ENCODE data around the gene PCDHAC2.

The PCDHAC2 gene, protein sequence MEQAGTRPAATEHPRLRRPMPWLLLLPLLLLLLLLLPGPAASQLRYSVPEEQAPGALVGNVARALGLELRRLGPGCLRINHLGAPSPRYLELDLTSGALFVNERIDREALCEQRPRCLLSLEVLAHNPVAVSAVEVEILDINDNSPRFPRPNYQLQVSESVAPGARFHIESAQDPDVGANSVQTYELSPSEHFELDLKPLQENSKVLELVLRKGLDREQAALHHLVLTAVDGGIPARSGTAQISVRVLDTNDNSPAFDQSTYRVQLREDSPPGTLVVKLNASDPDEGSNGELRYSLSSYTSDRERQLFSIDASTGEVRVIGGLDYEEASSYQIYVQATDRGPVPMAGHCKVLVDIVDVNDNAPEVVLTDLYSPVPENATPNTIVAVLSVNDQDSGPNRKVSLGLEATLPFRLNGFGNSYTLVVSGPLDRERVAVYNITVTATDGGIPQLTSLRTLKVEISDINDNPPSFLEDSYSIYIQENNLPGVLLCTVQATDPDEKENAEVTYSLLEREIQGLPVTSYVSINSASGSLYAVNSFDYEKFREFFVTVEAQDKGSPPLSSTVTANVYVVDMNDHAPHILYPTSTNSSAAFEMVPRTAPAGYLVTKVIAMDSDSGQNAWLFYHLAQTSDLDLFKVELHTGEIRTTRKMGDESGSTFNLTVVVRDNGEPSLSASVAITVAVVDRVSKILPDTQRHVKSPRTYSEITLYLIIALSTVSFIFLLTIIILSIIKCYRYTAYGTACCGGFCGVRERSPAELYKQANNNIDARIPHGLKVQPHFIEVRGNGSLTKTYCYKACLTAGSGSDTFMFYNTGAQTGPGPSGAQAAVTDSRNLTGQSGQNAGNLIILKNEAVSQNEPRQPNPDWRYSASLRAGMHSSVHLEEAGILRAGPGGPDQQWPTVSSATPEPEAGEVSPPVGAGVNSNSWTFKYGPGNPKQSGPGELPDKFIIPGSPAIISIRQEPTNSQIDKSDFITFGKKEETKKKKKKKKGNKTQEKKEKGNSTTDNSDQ

DNA sequence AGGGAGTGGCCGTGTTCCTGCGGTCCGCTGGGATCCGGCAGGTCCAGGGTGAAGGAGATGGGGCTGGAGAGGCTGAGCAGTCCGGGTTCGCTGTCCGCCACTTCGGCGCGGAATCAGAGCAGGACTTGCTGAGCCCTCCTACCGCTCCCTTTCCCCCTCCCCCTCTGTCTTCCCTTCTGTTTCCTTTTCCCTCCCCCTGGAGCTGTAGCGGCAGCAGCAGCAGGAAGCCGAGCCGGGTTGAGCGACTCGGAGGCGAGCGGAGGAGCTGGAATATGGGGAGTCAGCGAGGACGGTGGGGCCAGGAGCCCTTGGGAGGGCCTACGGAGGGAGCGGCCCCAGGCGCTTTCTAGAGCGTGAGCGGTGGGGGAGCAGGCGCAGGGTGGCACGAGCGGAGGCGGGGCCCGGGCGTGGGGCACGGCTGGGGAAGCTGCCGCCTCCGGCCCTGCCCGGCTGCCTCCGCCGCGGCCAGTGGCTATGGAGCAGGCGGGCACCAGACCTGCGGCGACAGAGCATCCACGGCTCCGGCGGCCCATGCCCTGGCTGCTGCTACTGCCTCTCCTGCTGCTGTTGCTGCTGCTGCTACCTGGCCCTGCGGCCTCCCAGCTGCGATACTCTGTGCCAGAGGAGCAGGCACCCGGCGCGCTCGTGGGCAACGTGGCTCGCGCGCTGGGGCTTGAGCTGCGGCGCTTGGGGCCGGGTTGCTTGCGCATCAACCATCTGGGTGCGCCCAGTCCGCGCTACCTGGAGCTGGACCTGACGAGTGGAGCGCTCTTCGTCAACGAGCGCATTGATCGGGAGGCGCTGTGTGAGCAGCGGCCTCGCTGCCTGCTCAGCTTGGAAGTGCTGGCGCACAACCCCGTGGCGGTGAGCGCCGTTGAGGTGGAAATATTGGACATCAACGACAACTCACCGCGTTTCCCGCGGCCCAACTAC, at the start of gene PCDHAC2:
PCDHAC2 (plus strand) TSS at position 184 of the 933 bp plus-strand sequence; CDS start at position 475, 291 bp downstream.
- peak; percentile 57 for DNase-seq

- no peak for DNase-seq
Measured at GRCh38 chr5:140923601-140924000, 42.7 kb upstream of the PCDHAC2 start.

GRCh38 chr5:140925806-140926442, 40.4 kb upstream of the PCDHAC2 start, which contains the start of gene PCDHAC1:
Gene PCDHAC1, plus strand, starts transcription at chr5:140926299. Its CDS starts 594 bp downstream, at chr5:140926893.
- no peak for DNase-seq

DNA sequence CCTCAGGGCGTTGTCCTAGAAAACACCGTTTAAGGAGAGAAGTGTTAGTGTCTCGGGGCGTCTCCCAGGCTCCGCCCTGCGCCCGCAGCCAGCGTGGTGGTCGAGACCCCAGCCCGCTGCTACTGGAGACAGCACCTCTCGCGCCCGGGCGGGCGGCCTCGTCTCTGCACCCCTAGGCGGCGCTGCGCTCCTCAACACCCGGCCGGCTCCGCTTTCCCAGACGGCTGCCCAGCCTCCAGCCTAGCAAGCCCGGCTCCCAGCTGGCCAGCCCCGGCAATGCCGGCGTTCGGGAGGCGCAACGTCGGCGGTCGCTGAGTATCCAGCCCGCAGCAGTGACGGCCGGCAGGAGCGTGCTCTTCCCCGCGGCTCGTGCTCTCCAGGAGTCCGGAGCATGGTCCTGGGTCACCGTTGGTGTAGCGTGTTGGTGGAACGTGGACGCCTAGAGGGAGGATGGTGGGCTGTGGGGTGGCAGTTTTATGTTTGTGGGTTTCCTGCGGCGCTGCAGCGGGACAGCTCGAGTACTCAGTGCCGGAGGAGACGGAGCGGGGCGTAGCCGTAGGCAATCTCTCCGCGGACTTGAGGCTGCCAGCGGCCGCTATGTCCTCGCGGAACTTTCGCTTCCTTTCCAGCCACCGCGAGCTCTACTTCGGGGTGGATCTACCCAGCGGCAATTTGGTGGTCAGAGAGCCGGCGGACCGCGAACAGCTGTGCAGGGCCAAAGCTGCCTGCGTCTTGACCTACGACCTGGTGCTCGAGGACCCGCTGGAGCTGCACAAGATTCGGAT, 39.6 kb upstream of the PCDHAC2 start:
- DNase-seq = peak; percentile 83

- no peak for DNase-seq
Measured at GRCh38 chr5:140927228-140927573, 39.1 kb upstream of the PCDHAC2 start.

DNA sequence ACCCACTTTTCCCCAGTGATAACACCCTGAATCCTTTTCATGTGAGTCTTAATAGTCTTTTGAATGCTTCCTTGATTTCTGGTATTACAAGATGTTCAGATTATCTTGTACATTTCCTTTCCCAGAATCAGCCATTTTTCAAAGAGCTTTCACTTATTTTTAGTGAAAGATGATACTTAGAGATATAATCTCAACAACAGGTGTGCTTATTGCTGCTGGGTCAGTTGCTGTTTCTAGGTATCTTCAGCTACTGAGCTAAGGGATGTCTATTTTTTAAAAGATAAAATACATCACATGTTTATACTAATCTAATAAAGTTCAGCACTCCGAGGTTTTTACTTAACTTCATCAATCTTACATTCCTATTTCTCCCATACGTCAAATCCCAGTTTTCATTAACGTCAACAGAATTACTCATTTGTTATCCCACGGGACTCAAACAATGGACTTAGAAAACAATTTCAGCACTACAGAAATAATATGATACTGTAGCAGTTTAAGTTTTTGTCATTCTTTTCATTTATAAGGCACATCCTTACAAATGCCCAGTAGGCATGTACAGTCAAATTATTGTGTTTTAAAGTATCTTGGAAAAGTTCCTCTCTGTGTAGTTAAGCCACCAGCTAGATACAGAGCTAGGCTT, 31.2 kb upstream of the PCDHAC2 start:
- DNase-seq = no peak

DNA sequence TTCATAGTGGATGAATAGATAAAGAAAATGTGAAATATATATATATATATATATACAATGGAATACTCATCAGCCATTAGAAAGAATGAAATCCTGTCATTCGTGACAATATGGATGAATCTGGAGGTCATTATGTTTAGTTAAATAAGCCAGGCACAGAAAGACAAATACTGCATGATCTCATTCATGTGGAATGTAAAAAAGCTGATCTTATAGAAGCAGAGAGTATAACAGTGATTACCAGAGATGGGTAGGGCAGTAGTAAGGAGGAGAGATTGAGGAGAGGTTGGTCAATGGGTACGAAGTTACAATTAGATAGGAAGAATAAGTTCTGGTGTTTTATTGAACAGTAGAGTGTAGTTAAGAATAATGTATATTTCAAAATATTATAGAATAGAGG, 19.7 kb upstream of the PCDHAC2 start:
- DNase-seq = no peak

DNA sequence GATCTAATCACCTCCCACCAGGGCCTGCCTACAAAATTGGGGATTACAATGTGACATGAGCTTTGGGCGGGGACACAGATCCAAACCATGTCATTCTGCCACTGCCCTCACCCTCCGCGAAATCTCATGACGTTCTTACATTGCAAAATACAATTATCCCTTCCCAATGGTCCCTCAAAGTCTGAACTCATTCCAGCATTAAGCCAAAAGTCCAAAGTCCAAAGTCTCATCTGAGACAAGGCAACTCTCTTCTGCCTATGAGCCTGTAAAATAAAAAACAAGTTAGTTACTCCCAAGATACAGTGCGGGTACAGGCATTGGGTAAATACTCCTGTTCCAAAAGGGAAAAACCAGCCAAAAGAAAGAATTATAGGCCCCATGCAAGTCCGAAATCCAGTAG, 14.6 kb upstream of the PCDHAC2 start:
- DNase-seq = no peak

DNA sequence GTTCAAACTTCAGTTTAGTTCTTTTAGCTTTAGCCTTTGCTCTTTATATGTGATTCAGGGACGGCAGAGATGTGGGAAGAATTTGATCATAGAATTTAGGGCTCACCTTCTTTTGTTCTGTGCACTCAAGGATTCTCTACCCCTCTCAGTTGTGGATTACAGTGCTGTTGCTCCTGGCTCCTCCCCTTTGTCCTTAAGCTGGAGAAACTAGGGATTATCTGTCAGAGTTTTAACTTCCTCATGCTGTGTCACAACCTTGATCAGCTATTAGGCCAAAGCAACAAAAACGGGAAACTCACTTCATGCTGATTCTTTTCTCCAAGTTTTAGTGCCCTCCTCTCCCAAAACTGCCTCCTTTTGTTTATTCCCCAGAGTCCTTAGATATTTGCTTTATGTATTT, 13.0 kb upstream of the PCDHAC2 start:
- no peak for DNase-seq

DNA sequence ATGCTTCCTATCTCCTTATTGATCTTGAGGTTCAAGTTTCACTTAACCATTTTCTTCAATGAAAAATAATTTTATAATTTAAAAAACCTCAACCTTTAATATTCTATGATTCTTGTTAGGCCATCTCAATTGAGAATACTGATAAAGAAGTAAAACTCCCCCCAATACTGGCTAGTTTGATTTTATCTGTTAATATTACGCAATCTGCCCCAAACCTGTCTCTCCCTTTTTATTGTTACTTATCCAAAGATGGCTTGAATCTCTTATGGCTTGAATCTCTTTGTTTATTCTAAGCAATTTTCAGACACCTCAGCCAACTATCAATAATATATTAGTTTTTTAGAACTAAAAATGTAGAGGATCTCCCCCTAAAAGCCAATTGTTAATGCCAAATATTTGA, 4.1 kb upstream of the PCDHAC2 start:
- DNase-seq = no peak

- no peak for DNase-seq
Measured at GRCh38 chr5:140964356-140964755, 1.9 kb upstream of the PCDHAC2 start.

- peak; percentile 57 for DNase-seq
Measured at GRCh38 chr5:140965905-140966292, 377 bp upstream of the PCDHAC2 start.

GRCh38 chr5:140967226-140967893, 1.1 kb downstream of the PCDHAC2 start:
- no peak for DNase-seq

- DNase-seq = no peak
Measured at GRCh38 chr5:140969880-140970279, 3.6 kb downstream of the PCDHAC2 start.

GRCh38 chr5:140973550-140973949, 7.3 kb downstream of the PCDHAC2 start:
- DNase-seq = no peak

DNA sequence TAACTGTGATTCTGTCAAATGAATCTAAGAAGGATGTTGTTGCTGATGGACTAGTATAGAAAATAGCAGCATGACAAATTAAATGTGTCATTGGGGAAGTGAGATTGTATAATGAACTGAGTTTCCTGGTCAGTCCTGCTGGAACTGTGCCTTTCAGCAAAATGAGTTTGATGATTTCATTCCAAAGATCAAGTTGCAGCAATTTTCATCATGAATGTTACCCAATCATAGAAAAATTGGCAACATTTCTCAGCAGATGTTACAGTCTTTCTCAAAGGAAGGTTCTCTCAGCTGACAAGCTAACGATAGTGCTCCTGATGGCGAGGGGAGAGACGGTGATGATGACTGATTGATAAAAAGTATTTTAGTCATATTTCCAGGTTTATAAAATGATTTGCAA, 10.7 kb downstream of the PCDHAC2 start:
- DNase-seq = no peak

DNA sequence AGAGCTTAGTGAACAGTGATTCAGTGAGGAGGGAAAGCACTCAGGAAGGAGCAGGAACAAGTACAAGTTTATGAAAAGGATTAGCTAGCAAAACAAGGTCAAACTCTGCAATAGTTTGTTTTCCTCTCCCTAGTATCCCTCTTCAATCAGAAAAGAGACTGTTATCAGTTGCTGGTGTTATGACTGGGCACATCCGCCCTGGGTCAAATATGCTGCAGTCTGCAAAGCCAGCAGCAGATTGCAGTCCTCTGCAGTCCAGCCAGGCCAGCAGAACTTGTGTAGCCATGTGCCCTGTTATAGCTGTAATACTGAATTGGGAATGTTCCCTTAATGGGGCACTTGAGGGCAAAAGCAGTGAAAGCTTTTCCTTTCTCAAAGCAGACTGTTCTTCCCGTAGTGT, 12.0 kb downstream of the PCDHAC2 start:
- no peak for DNase-seq

DNA sequence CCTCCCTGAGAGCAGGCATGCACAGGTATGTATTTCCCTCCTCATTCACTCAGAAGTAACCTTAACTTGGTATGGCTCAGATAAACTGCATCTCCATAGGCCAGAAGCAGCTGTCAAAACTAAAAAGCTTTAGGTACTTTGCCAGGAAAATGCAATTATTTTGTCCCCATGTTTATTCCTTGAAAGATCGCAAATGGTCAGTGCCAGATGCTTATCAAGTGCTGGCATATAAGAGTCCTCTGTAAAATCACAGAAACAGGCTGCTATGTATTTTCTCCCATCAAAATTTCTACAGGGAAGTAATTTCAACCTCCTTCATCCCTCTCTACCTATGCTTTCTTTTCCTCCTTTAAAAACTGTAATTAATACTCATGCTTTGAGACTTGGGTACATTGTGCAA, 12.7 kb downstream of the PCDHAC2 start:
- DNase-seq = no peak

GRCh38 chr5:140982083-140982716, 15.9 kb downstream of the PCDHAC2 start:
- DNase-seq = no peak

DNA sequence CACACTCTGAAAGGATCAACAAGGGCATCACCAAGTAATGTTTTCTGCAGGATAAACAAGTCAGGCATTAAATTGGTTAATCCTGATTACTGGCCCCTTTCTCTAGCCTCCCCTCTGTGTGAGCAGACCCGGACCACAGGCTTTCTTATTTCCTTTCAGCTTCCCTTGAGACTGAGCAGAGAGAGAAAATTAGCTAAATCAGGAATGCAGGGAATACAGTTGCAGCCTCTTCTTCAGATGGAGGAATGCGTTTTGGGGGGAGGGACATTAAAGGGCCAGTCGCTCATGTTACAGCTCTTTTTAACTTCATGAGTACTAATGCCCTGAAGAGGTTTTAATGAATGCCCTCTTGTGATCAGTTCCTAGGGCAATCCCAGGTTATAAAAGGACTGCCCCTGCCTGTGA, 19.8 kb downstream of the PCDHAC2 start:
- no peak for DNase-seq
